Endothelial cell of umbilical vein (primary cell): Measurements from ENCODE around the gene DCAF4L1. TPM values are rescaled to one million over a fixed set of nuclear protein-coding genes. Genes with fewer than 3 reads are reported as not detected.

ENCODE experiments used
- BruUV-seq: library from RNA; stranded (reverse); fragments of 400-500 nt; replicated peaks from 2 replicates; lab custom pipeline; 2021; lab: Mats Ljungman, UMichigan
- CTCF ChIA-PET: fragments of 300-600, 350-600 bp; sonication (Branson Sonifier 250); formaldehyde crosslinking; loops from one replicate; lab custom pipeline; 2021; ENCODE audit warnings: antibody characterized with exemption, inconsistent platforms; lab: Charles Lee
- POLR2A ChIA-PET: fragments of 300-600, 350-600 bp; sonication (Branson Sonifier 250); formaldehyde crosslinking; loops from one replicate; lab custom pipeline; 2021; ENCODE audit warnings: antibody characterized with exemption, inconsistent platforms; lab: Charles Lee
- DNase-seq: peaks from one replicate; pipeline ENCODE4 v3.0.0-alpha.2; 2011; ENCODE audit warnings: low read depth, low spot score
- FAIRE-seq: peaks from 2 replicates; lab custom pipeline; 2011; peaks lifted over from hg19 to GRCh38; lab: Jason Lieb, UNC
- H2AFZ ChIP-seq: 2 replicates; pipeline ENCODE4 v1.6.0; 2012; ENCODE audit warnings: low read depth, low read length, control low read depth, inconsistent platforms
- H3K27ac ChIP-seq: 2 replicates; pipeline ENCODE4 v1.5.1; 2011; ENCODE audit warnings: low read depth, mild to moderate bottlenecking, control low read depth, low read length, moderate library complexity; ENCODE audit not compliant: insufficient read depth
- H3K27me3 ChIP-seq, 2 experiments: 2 replicates each; pipeline versions ENCODE4 v1.6.0 to v1.6.1; 2011; ENCODE audit warnings: low read length in 2 of 2, mixed read lengths in 1 of 2; ENCODE audit not compliant: control insufficient read depth in 2 of 2, insufficient read depth in 2 of 2
- H3K36me3 ChIP-seq, 2 experiments: 2 replicates in 1 of 2; 3 replicates in 1 of 2; pipeline ENCODE4 v1.5.1; 2011; ENCODE audit warnings: low read length in 2 of 2, mild to moderate bottlenecking in 1 of 2, moderate library complexity in 1 of 2; ENCODE audit not compliant: control insufficient read depth in 2 of 2, insufficient read depth in 2 of 2; ENCODE audit errors: extremely low read depth in 1 of 2
- H3K4me1 ChIP-seq: 3 replicates; pipeline ENCODE4 v1.5.1; 2011; ENCODE audit warnings: mild to moderate bottlenecking, low read length; ENCODE audit not compliant: control insufficient read depth, insufficient read depth; ENCODE audit errors: extremely low read depth
- H3K4me2 ChIP-seq: 2 replicates; pipeline ENCODE4 v1.6.1; 2011; ENCODE audit warnings: low read length, control low read depth, mixed read lengths; ENCODE audit not compliant: insufficient read depth
- H3K4me3 ChIP-seq, 3 experiments: fragments of 200-600 bp in 1 of 3; sonication (generic), shearing (Covaris generic) in 1 of 3; replicated peaks in 1 of 3; 2 replicates each; pipeline ENCODE4 v1.5.1; 2011 to 2016; ENCODE audit warnings: control low read depth in 3 of 3, low read length in 3 of 3, mild to moderate bottlenecking in 2 of 3, inconsistent platforms in 1 of 3, low read depth in 1 of 3, moderate library complexity in 1 of 3; ENCODE audit not compliant: insufficient read depth in 1 of 3
- H3K79me2 ChIP-seq: 2 replicates; pipeline ENCODE4 v1.6.0; 2012; ENCODE audit warnings: low read length, inconsistent platforms; ENCODE audit not compliant: control insufficient read depth, insufficient read depth
- H3K9ac ChIP-seq: replicated peaks from 2 replicates; pipeline ENCODE3; 2011; ENCODE audit warnings: low read length, control low read depth; ENCODE audit not compliant: insufficient read depth; ENCODE audit errors: extremely low read depth
- H3K9me1 ChIP-seq: replicated peaks from 3 replicates; pipeline ENCODE4 v1.6.0; 2011; ENCODE audit warnings: mild to moderate bottlenecking, low read length; ENCODE audit not compliant: control insufficient read depth, insufficient read depth; ENCODE audit errors: extremely low read depth
- H3K9me3 ChIP-seq: replicated peaks from 2 replicates; pipeline ENCODE4 v1.5.1; 2012; ENCODE audit warnings: low read length, inconsistent platforms; ENCODE audit not compliant: control insufficient read depth, insufficient read depth
- H4K20me1 ChIP-seq: replicated peaks from 2 replicates; pipeline ENCODE3; 2011; ENCODE audit warnings: mild to moderate bottlenecking, low read length; ENCODE audit not compliant: control insufficient read depth, insufficient read depth; ENCODE audit errors: extremely low read depth
- EZH2 ChIP-seq: IDR thresholded peaks from 2 replicates; pipeline ENCODE4 v1.6.1; 2012; ENCODE audit warnings: borderline replicate concordance, low read depth, mild to moderate bottlenecking, moderate library complexity, low read length, inconsistent platforms; ENCODE audit not compliant: severe bottlenecking
- FOS ChIP-seq: IDR thresholded peaks from 2 replicates; pipeline ENCODE4 v1.6.1; 2011; ENCODE audit warnings: mild to moderate bottlenecking, low read length, moderate library complexity, borderline replicate concordance; ENCODE audit not compliant: insufficient read depth
- GATA2 ChIP-seq: IDR thresholded peaks from 2 replicates; pipeline ENCODE4 v1.7.0; 2011; ENCODE audit warnings: low read depth, mild to moderate bottlenecking, moderate library complexity, mixed read lengths, low read length; ENCODE audit not compliant: insufficient read length, insufficient read depth
- JUN ChIP-seq: IDR thresholded peaks from 2 replicates; pipeline ENCODE4 v1.6.1; 2011; ENCODE audit warnings: borderline replicate concordance, low read depth; ENCODE audit not compliant: insufficient read length, insufficient read depth
- MYC ChIP-seq: IDR thresholded peaks from one replicate; pipeline ENCODE4 v1.6.1; 2011; ENCODE audit warnings: mild to moderate bottlenecking, low read depth, low read length
- POLR2A ChIP-seq: IDR thresholded peaks from 2 replicates; pipeline ENCODE4 v1.6.1; 2012; ENCODE audit warnings: low read depth, mild to moderate bottlenecking, control low read depth, low read length
- POLR2AphosphoS5 ChIP-seq: IDR thresholded peaks from 2 replicates; pipeline ENCODE4 v1.6.1; 2012; ENCODE audit warnings: low read depth, mild to moderate bottlenecking, control low read depth, low read length, moderate library complexity; ENCODE audit not compliant: insufficient read depth
- dilution Hi-C: fragments of 300-500 bp; cut with MboI; formaldehyde crosslinking; loops from one replicate; pipeline ENCODE4 v1.15.0; 2019; ENCODE audit warnings: low sequenced_read_pairs; ENCODE audit not compliant: extremely low pct_ligation_motif_present
- intact Hi-C: fragments of 100-400 bp; cut with micrococcal nuclease; formaldehyde crosslinking; loops from one replicate; pipeline ENCODE4 v1.10.0; 2022
- polyA plus RNA-seq, 4 experiments: library from polyadenylated mRNA; depleted of rRNA in 3 of 4; stranded (reverse) in 3 of 4; unstranded in 1 of 4; fragments of >200 nt; gene quantifications; 2 replicates each; pipeline versions ENCODE4 v1.2.1 to v1.2.3, GENCODE V29; 2011 to 2012; ENCODE audit warnings: missing spikeins in 1 of 4
- total RNA-seq: library from RNA; stranded (reverse); gene quantifications from 2 replicates; pipeline ENCODE4 v1.2.3, GENCODE V29; 2021
- TF ChIP-seq, protein P1 (sequence below): IDR thresholded peaks from 2 replicates; pipeline ENCODE4 v1.6.1; 2011; ENCODE audit not compliant: insufficient read depth, insufficient read length
- TF ChIP-seq, protein P2 (sequence below), 2 donors: IDR thresholded peaks; 1 replicate in 1 of 2; 2 replicates in 1 of 2; pipeline ENCODE4 v1.5.1; 2011; ENCODE audit warnings: low read length in 2 of 2, mild to moderate bottlenecking in 2 of 2, moderate library complexity in 2 of 2, control low read depth in 1 of 2, inconsistent platforms in 1 of 2, low read depth in 1 of 2; ENCODE audit not compliant: insufficient read depth in 1 of 2; ENCODE audit errors: extremely low read depth in 1 of 2

Gene DCAF4L1
- total and polyA plus RNA-seq, 2 donors (not counting 3 experiments of a cell fraction or from before 2014, with no cell fraction given) = 0.06 to 0.15 TPM

GRCh38 chr4:41977709-41978108 lies 3.8 kb upstream of the DCAF4L1 start:
- POLR2A ChIA-PET = no interaction called here
- Histone ChIP-seq H3K9me1 (no peaks in the 10 kb centered on the region), H3K27me3 (no peaks in the 10 kb centered on the region), H4K20me1 (no peaks in the 10 kb centered on the region), H3K9ac (no peak overlapping the region), H3K4me3 (no peak overlapping the region), H2AFZ (no peak overlapping the region), H3K79me2 (no peaks in the 10 kb centered on the region), H3K9me3 (no peaks in the 10 kb centered on the region), H3K4me2 (no peak overlapping the region), H3K36me3 (no peaks in the 10 kb centered on the region), H3K27ac (no peak overlapping the region), H3K4me1 (no peaks in the 10 kb centered on the region)
- FAIRE-seq (no peak), DNase-seq (no peak)
- intact Hi-C loops (no loop called here), dilution Hi-C loops (no loop called here)
- no TSS peak for BruUV-seq
- CTCF ChIA-PET = interaction anchor here (1.1 to 1.5 kb wide), 2 partner anchors 11 to 14 kb away, joined by 3 to 5 read pairs; no protein-coding TSS in a partner anchor
- TF ChIP-seq EZH2 = no peak
- TF ChIP-seq, protein P1, sequence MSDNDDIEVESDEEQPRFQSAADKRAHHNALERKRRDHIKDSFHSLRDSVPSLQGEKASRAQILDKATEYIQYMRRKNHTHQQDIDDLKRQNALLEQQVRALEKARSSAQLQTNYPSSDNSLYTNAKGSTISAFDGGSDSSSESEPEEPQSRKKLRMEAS = no peak
- TF ChIP-seq FOS = no peak
- TF ChIP-seq, protein P2, sequence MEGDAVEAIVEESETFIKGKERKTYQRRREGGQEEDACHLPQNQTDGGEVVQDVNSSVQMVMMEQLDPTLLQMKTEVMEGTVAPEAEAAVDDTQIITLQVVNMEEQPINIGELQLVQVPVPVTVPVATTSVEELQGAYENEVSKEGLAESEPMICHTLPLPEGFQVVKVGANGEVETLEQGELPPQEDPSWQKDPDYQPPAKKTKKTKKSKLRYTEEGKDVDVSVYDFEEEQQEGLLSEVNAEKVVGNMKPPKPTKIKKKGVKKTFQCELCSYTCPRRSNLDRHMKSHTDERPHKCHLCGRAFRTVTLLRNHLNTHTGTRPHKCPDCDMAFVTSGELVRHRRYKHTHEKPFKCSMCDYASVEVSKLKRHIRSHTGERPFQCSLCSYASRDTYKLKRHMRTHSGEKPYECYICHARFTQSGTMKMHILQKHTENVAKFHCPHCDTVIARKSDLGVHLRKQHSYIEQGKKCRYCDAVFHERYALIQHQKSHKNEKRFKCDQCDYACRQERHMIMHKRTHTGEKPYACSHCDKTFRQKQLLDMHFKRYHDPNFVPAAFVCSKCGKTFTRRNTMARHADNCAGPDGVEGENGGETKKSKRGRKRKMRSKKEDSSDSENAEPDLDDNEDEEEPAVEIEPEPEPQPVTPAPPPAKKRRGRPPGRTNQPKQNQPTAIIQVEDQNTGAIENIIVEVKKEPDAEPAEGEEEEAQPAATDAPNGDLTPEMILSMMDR (IDR thresholded peaks at IDR 0.05; ENCODE audit: extremely low read depth in 1 of 2, insufficient read depth in 1 of 2, low read depth in 1 of 2, low read length in 2 of 2) = no peak
- TF ChIP-seq POLR2AphosphoS5 = no peak
- no peak for TF ChIP-seq JUN
- TF ChIP-seq GATA2 = no peak
- TF ChIP-seq POLR2A = no peak
- no peak for TF ChIP-seq MYC
